Measurements from ENCODE around the gene GLRB.

DNA sequence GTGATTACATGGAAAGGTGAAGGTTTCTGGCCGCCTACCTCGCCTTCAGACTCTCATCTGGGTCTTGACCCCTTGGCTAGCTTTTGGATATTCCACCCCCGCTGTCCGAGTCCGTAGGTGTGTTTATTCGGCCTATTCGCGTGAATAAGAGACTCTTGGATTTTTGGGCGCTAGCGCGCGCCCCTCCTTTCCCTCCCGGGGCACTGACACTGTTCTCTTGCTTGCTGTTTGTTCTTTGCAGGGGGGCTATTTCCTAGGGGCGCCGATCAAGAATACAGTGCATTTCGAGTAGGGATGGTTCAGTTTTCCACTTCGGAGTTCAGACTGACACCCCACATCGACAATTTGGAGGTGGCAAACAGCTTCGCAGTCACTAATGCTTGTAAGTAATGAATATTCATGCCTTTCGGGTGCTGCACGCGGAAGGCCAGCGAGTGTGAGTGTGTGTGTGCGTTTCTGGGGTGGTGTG lies 145.5 kb downstream of the GLRB start:
- TF ChIP-seq, protein P1, sequence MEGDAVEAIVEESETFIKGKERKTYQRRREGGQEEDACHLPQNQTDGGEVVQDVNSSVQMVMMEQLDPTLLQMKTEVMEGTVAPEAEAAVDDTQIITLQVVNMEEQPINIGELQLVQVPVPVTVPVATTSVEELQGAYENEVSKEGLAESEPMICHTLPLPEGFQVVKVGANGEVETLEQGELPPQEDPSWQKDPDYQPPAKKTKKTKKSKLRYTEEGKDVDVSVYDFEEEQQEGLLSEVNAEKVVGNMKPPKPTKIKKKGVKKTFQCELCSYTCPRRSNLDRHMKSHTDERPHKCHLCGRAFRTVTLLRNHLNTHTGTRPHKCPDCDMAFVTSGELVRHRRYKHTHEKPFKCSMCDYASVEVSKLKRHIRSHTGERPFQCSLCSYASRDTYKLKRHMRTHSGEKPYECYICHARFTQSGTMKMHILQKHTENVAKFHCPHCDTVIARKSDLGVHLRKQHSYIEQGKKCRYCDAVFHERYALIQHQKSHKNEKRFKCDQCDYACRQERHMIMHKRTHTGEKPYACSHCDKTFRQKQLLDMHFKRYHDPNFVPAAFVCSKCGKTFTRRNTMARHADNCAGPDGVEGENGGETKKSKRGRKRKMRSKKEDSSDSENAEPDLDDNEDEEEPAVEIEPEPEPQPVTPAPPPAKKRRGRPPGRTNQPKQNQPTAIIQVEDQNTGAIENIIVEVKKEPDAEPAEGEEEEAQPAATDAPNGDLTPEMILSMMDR (IDR thresholded peaks at IDR 0.05), result no peak
- TF ChIP-seq POLR2A (IDR thresholded peaks at IDR 0.05), result no peak

All from testis (tissue), 2 donors.